GM23248 (cell line): Measurements from ENCODE around the gene CXCR3.
"Not testable (repeated sequence)": the region's sequence is repeated elsewhere in the genome, so short reads cannot be mapped to it uniquely, and the experiment has no call there.

ENCODE experiments used
- EZH2 ChIP-seq: fragments of 200-600 bp; sonication (generic); IDR thresholded peaks from 2 replicates; pipeline ENCODE4 v1.6.1; 2018; ENCODE audit warnings: antibody characterized with exemption, mild to moderate bottlenecking; ENCODE audit not compliant: insufficient read depth, poor library complexity, severe bottlenecking
- EZH2phosphoT487 ChIP-seq: fragments of 200-600 bp; sonication (generic); IDR thresholded peaks from 2 replicates; pipeline ENCODE4 v1.6.1; 2018; ENCODE audit warnings: antibody characterized with exemption, moderate library complexity, mild to moderate bottlenecking, low read depth; ENCODE audit not compliant: insufficient read depth

DNA sequence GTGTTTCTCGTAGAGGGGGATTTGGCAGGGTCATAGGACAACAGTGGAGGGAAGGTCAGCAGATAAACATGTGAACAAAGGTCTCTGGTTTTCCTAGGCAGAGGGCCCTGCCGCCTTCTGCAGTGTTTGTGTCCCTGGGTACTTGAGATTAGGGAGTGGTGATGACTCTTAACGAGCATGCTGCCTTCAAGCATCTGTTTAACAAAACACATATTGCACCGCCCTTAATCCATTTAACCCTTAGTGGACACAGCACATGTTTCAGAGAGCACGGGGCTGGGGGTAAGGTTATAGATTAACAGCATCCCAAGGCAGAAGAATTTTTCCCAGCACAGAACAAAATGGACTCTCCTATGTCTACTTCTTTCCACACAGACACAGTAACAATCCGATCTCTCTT lies 26.1 kb upstream of the CXCR3 start:
- TF ChIP-seq EZH2, EZH2phosphoT487: not testable (repeated sequence)
